WERI-Rb-1 (cell line): ENCODE data around the gene PON3.

Experiments used
- DNase-seq: peaks from one replicate; pipeline ENCODE4 v3.0.0-alpha.2; 2020
- H3K27ac ChIP-seq: fragments of 250-450 bp; sonication (Bioruptor Pico); 2 replicates; pipeline ENCODE4 v1.5.1; 2020; ENCODE audit warnings: mild to moderate bottlenecking, moderate library complexity
- H3K27me3 ChIP-seq: fragments of 250-450 bp; sonication (Bioruptor Pico); 2 replicates; pipeline ENCODE4 v1.5.1; 2021; ENCODE audit warnings: mild to moderate bottlenecking, low read depth, moderate library complexity; ENCODE audit not compliant: insufficient read depth, severe bottlenecking
- H3K36me3 ChIP-seq: fragments of 250-450 bp; sonication (Bioruptor Pico); 2 replicates; pipeline ENCODE4 v1.5.1; 2020; ENCODE audit warnings: mild to moderate bottlenecking, moderate library complexity
- H3K4me3 ChIP-seq: 2 replicates; pipeline ENCODE4 v1.5.1; 2011; ENCODE audit warnings: low read depth, mild to moderate bottlenecking, control low read depth, low read length
- H3K9me3 ChIP-seq: fragments of 250-450 bp; sonication (Bioruptor Pico); 2 replicates; pipeline ENCODE4 v1.5.1; 2021; ENCODE audit warnings: mild to moderate bottlenecking, moderate library complexity; ENCODE audit not compliant: severe bottlenecking
- CTCF ChIP-seq: IDR thresholded peaks from 2 replicates; pipeline ENCODE4 v1.5.1; 2011; ENCODE audit warnings: low read depth, mild to moderate bottlenecking, control low read depth, inconsistent platforms, low read length

Gene PON3

DNA sequence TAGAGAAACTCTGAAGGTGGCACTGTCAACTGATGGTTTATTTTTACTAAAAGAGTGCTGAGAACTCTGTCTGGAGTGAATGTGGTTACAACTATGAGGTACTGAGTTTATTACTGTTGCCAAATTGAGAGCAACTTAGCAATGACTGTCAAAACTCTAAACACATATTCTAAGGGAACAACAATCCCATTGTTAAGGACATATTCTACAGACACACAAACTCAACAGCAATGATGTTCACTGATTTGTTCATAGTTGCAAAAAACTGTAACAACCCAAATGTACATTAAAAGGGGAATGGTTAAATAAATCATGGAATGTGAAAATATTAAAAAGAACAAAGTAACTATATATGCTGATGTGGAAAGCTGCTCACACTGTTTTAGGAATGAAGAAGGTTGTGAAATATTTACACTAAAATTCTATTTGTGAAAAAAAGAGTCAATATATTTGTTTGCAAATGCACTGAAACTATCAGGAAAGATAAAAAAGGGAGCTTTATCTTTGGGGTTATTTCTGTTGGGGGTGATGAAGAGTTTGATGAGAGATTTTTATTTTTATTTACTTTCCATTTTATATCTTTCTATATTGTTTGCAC lies 25.8 kb upstream of the PON3 start:
- TF ChIP-seq CTCF: no peak
- no peak overlapping the region for H3K4me3 ChIP-seq
- H3K27me3 ChIP-seq: no peaks in the 10 kb centered on the region
- no peak for DNase-seq
- H3K27ac ChIP-seq: no peak overlapping the region
- H3K36me3 ChIP-seq: no peaks in the 10 kb centered on the region
- no peaks in the 10 kb centered on the region for H3K9me3 ChIP-seq

DNA sequence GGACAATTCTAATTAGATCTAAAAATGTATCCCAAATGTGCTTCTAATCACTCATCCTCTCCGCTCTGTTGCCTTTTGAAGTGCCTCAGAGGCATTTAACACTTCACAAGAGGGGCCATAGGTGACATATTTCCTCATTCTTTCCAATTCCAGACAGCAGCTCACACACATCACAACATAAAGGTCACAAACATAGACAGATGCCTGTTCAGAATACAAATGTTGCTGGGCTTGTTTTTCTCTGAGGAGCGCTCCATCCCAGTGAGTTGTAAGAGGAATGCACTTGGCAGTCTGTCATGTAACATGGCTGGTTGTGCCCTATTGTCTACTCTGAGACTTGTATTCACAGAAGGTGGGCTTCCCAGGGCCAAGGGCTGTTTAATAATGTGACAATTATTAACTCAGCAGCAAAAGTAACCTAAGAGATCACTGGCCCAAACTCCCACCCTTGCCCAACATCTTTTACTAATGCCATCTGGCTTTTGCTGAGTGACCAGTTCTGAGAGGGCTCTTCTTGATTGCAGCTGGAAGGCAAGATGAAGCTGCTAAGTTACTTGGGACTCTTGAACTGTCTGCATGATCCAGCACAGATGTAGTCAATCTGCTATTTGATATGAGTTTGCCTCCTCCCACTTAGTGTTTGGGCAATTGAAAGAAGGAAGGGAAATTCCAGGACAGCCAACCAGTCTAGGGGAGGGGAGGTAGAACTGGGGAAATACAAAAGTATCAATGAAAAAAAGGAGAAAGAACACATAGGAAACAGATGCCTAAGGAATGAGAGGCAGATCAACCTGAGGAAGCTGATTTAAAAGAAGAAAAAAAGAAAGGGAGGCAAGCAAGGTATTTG lies 25.0 kb upstream of the PON3 start:
- Histone ChIP-seq H3K36me3 (no peaks in the 10 kb centered on the region), H3K4me3 (no peak overlapping the region), H3K9me3 (no peaks in the 10 kb centered on the region), H3K27ac (no peak overlapping the region), H3K27me3 (no peaks in the 10 kb centered on the region)
- no peak for DNase-seq
- no peak for TF ChIP-seq CTCF

DNA sequence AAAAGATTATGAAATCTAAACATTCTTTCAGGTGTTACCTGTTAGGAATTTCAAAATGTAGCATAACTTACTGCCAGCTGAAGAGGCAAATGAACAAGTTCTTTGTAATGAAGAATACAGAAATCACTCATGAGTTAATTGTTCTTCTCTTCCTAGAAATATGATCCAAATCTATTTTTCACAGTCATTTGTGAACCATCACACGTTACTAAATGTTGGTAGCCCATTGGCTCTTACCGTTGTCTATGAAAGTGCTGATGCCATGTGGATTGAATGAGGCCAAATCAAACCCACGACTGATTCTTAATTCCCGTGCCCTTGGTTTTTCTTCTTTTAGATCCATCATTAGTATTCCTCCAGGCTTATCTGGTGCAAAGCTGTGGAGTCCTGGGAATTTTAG lies 15.9 kb upstream of the PON3 start:
- DNase-seq: no peak
- no peaks in the 10 kb centered on the region for H3K36me3 ChIP-seq

GRCh38 chr7:95411666-95412065 lies 15.5 kb upstream of the PON3 start:
- no peak for DNase-seq
- no peaks in the 10 kb centered on the region for H3K9me3 ChIP-seq
- no peaks in the 10 kb centered on the region for H3K36me3 ChIP-seq
- TF ChIP-seq CTCF: no peak
- no peak overlapping the region for H3K4me3 ChIP-seq
- no peaks in the 10 kb centered on the region for H3K27me3 ChIP-seq
- no peak overlapping the region for H3K27ac ChIP-seq

More for the DNA sequence above, 15.9 kb upstream of the PON3 start:
- no peak overlapping the region for H3K27ac ChIP-seq
- no peaks in the 10 kb centered on the region for H3K9me3 ChIP-seq
- H3K27me3 ChIP-seq: no peaks in the 10 kb centered on the region
- TF ChIP-seq CTCF: no peak
- no peak overlapping the region for H3K4me3 ChIP-seq

GRCh38 chr7:95411036-95411435 lies 14.9 kb upstream of the PON3 start:
- no peak for TF ChIP-seq CTCF
- no peaks in the 10 kb centered on the region for H3K9me3 ChIP-seq
- H3K4me3 ChIP-seq: no peak overlapping the region
- H3K27me3 ChIP-seq: no peaks in the 10 kb centered on the region
- H3K36me3 ChIP-seq: no peaks in the 10 kb centered on the region
- H3K27ac ChIP-seq: no peak overlapping the region
- DNase-seq: no peak
